Mucosa of rectum (tissue), 2 donors: Measurements from ENCODE around the gene F11.
"Not testable (repeated sequence)": the region's sequence is repeated elsewhere in the genome, so short reads cannot be mapped to it uniquely, and the experiment has no call there.

ENCODE experiments used
- H3K27ac ChIP-seq, 2 donors: one replicate each; pipeline ENCODE4 v1.7.0; 2013; ENCODE audit warnings: inconsistent platforms in 2 of 2, low read depth in 2 of 2, low read length in 2 of 2
- H3K27me3 ChIP-seq, 2 donors: one replicate each; pipeline ENCODE4 v1.7.0; 2013; ENCODE audit warnings: low read length in 2 of 2; ENCODE audit not compliant: control insufficient read depth in 2 of 2, insufficient read depth in 2 of 2
- H3K36me3 ChIP-seq, 2 donors: one replicate each; pipeline ENCODE4 v1.7.0; 2013; ENCODE audit warnings: low read length in 2 of 2; ENCODE audit not compliant: control insufficient read depth in 2 of 2, insufficient read depth in 2 of 2
- H3K4me1 ChIP-seq, 2 donors: one replicate each; pipeline ENCODE4 v1.7.0; 2013; ENCODE audit warnings: low read length in 2 of 2, mild to moderate bottlenecking in 1 of 2; ENCODE audit not compliant: control insufficient read depth in 2 of 2, insufficient read depth in 2 of 2
- H3K4me3 ChIP-seq, 2 donors: one replicate each; pipeline ENCODE4 v1.7.0; 2013; ENCODE audit warnings: low read length in 2 of 2
- H3K9ac ChIP-seq, 2 donors: one replicate each; pipeline ENCODE4 v1.7.0; 2013; ENCODE audit warnings: low read length in 2 of 2, low read depth in 1 of 2, mild to moderate bottlenecking in 1 of 2
- H3K9me3 ChIP-seq, 2 donors: one replicate each; pipeline ENCODE4 v1.7.0; 2013; ENCODE audit warnings: low read length in 2 of 2; ENCODE audit not compliant: control insufficient read depth in 2 of 2
- donor health status: healthy.
- donor health status: Normal muscosa, but diverticular disease.

F11 gene

DNA sequence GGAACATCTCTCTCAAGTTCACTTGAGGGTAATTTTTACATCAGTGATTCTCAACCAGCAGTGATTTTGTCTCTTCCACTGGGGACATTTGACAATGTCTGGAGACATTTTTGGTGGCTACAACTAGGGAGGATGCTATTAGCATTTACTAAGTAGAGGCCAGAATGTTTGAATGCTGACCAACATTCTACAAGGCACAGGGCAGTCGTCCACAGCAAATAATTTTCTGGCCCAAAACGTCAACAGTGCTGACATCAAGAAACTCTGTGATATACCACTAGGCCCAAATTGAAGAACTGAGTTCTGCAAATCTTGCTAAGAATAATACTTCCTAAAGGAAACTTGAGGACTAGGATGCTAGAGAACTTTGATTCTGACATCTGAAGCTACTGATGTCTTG, 31.6 kb upstream of the F11 start:
- H3K9ac ChIP-seq, result no peak overlapping the region
- H3K36me3 ChIP-seq, result no peaks in the 10 kb centered on the region
- H3K27me3 ChIP-seq, result no peaks in the 10 kb centered on the region

DNA sequence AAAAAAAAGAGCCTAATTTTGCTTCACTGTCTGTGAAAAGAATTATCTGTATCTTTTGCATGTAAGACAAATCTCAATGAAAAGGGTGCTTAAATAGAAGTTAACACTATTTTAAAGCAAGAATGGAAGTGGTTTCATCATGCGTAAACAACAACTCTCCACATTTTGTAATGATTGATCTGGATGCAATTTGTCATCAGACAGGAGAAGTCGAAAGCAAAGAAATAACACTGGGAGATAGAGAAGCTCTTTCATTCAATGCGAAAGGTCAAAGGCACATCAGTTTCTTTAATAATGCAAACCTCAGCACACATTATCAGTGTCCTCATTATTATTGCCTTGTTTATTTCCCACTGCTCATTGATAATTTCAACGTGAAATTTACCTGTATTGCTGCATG, 29.9 kb upstream of the F11 start:
- Histone ChIP-seq H3K27me3 (no peaks in the 10 kb centered on the region), H3K27ac (no peak overlapping the region), H3K4me3 (no peak overlapping the region), H3K9ac (no peak overlapping the region), H3K4me1 (no peaks in the 10 kb centered on the region), H3K36me3 (no peaks in the 10 kb centered on the region), H3K9me3 (no peaks in the 10 kb centered on the region)

More for the DNA sequence above, 31.6 kb upstream of the F11 start:
- Histone ChIP-seq H3K4me3 (no peak overlapping the region), H3K4me1 (no peaks in the 10 kb centered on the region), H3K9me3 (no peaks in the 10 kb centered on the region), H3K27ac (no peak overlapping the region)

DNA sequence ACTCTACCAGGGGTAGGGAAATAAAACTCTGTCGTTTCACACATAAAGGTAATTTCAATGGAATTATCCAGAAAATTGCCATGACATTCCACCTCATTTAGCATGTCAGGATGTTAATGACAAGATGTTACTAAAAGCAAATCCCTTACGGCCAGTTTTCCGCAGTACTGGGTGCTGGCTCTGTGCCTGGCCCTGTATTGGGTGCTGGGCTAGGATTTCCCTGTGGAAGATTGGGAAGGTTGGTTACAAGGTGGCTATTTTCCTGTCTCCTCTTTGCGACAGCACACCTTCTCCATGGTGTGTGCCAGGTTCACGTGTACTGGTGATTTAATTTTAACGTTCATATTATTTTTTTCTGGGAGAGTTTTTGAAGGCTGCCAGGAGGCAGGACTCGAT, 25.5 kb upstream of the F11 start:
- Histone ChIP-seq H3K36me3 (no peaks in the 10 kb centered on the region), H3K27me3 (no peaks in the 10 kb centered on the region), H3K9me3 (no peaks in the 10 kb centered on the region), H3K4me1 (no peaks in the 10 kb centered on the region), H3K4me3 (no peak overlapping the region), H3K27ac (no peak overlapping the region), H3K9ac (no peak overlapping the region)

DNA sequence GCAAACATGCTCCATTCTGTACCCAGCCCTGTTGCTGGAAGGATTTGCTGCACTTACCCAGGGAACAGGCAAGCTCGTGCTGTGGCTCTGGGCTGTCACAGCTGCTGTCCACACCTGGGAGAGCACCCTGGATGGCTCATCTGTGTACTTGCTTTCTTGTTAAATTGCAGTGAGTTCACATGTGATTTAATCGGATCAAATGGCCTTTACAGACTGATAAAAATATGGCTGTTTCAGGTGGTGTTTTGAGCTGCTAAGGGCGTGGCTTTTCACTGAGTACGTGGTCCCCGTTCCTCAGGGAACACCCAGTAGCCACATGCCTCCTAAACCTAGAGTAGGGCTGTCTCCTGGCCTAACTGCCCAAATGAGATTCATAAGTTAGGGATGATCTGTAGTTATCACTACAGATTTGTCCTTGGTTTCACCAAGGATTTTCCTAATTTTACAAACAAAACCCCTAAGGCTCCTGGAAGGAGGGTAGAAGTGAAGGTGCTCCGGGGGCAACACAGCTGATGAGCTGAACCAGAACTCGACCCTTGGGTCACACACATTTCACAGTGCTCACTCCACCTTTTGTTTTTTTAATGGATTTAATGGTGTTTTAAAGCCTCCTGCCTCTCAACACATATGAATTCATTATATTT, 25.0 kb upstream of the F11 start:
- Histone ChIP-seq H3K4me3 (no peak overlapping the region), H3K9ac (no peak overlapping the region), H3K4me1 (no peaks in the 10 kb centered on the region), H3K9me3 (no peaks in the 10 kb centered on the region), H3K36me3 (no peaks in the 10 kb centered on the region), H3K27ac (no peak overlapping the region), H3K27me3 (no peaks in the 10 kb centered on the region)

DNA sequence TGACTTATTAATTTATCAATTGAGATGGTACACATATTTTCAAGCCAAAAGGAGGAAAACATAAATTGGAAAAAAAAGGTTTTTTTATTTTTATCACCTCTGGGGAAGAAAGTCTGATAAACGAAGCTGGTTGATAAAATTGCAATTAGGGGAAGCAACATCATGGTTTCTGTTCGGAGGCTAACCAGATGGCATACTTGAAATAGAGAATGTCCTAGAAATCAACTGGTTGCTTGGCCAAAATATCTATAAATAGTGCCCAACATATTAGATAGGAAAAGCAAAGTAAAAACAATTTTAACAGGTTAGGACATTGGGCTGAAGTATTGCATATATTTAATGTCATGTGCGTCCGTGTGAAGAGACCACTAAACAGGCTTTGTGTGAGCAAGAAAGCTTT, 24.4 kb upstream of the F11 start:
- Histone ChIP-seq H3K4me1 (no peaks in the 10 kb centered on the region), H3K9ac (no peak overlapping the region), H3K36me3 (no peaks in the 10 kb centered on the region), H3K27ac (no peak overlapping the region), H3K4me3 (no peak overlapping the region), H3K27me3 (no peaks in the 10 kb centered on the region), H3K9me3 (no peaks in the 10 kb centered on the region)

DNA sequence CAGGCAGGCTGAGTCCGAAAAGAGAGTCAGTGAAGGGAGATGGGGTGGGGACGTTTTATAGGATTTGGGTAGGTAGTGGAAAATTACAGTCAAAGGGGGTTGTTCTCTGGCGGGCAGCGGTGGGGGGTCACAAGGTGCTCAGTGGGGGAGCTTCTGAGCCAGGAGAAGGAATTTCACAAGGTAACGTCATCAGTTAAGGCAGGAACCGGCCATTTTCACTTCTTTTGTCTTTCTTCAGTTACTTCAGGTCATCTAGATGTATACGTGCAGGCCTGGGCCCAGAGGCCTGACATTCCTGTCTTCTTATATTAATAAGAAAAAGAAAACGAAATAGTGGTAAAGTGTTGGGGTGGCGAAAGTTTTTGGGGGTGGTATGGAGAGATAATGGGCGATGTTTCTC, 24.0 kb upstream of the F11 start:
- not testable (repeated sequence) for H3K9me3 ChIP-seq, H3K27me3 ChIP-seq, H3K4me3 ChIP-seq, H3K4me1 ChIP-seq, H3K36me3 ChIP-seq, H3K27ac ChIP-seq, H3K9ac ChIP-seq

DNA sequence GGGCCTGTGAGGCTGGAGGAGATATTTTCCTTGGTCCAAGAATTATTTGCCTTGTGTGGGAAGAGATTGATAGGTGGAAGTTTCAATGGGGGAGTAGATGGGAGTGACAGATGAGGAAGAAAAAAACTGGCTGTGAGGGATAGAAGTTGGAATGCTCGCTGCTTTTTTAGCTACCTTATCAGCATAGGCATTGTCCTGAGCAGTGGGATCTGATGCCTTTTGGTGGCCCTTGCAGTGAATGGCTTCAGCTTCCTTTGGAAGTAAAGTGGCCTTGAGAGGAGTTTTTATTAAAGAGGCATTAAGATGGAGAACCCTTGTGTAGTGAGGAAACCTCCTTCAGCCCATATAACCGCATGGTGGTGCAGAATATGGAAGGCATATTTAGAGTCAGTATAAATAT, 22.7 kb upstream of the F11 start:
- H3K36me3 ChIP-seq, result no peaks in the 10 kb centered on the region

DNA sequence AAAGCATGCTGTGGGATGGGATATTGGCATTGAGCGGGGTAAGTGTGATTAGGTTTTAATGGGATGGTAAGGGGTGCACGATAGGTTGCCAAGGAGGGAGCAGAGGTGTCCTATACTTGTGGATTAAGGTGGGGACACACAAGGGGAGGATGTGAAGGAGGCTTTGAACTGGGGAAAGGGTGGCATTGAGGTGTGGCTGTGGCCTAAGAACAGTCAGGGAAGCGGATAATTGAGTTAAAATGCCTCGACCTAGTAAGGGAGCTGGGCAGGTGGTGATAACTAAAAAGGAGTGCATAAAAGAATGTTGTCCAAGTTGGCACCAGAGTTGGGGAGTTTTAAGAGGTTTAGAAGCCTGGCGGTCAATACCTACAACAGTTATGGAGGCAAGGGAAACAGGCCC, 21.2 kb upstream of the F11 start:
- no peaks in the 10 kb centered on the region for H3K36me3 ChIP-seq
- no peaks in the 10 kb centered on the region for H3K4me1 ChIP-seq
- H3K9me3 ChIP-seq, result no peaks in the 10 kb centered on the region
- no peak overlapping the region for H3K27ac ChIP-seq
- no peaks in the 10 kb centered on the region for H3K27me3 ChIP-seq
- H3K9ac ChIP-seq, result no peak overlapping the region
- H3K4me3 ChIP-seq, result no peak overlapping the region

More for the DNA sequence above, 22.7 kb upstream of the F11 start:
- Histone ChIP-seq H3K9ac (no peak overlapping the region), H3K4me3 (no peak overlapping the region), H3K4me1 (no peaks in the 10 kb centered on the region), H3K27ac (no peak overlapping the region), H3K9me3 (no peaks in the 10 kb centered on the region), H3K27me3 (no peaks in the 10 kb centered on the region)

DNA sequence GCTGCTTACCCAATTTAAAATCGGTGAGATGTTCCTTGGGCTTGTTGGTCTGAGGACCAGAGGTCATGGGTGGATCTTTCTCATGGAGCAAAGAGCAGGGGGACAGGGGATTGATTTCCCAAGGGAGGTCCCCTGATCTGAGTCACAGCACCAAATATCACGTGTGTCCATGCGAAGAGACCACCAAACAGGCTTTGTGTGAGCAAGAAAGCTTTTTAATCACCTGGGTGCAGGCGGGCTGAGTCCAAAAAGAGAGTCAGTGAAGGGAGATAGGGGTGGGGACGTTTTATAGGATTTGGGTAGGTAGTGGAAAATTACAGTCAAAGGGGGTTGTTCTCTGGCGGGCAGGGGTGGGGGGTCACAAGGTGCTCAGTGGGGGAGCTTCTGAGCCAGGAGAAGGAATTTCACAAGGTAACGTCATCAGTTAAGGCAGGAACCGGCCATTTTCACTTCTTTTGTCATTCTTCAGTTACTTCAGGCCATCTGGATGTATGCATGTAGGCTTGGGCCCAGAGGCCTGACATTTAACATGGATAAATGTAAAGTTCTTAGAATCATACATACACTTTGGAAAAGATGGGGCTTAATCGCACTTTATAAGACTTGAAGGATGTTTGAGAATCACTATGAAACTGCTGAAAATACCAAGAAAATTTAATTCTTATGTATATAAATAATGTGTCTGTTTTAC, 18.8 kb upstream of the F11 start:
- H3K27ac ChIP-seq, H3K9me3 ChIP-seq, H3K4me1 ChIP-seq, H3K4me3 ChIP-seq, H3K36me3 ChIP-seq, H3K27me3 ChIP-seq, H3K9ac ChIP-seq: not testable (repeated sequence)

DNA sequence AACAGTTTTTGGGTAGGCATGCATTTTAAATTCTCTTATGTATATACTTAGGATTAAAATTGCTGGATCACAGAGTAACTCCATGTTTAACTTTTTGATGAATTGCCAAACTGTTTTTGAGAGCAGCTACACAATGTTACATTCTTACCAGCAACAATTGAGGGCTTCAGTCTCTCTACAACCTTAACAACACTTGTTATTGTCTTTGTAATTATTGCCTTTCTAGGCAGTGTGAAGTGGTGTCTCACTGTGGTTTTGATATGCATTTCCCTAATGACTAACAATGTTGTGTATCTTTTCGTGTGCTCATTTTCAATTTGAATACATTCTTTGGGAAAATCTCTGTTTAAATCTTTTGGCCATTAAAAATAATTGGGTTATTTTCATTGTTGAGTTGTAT, 17.3 kb upstream of the F11 start:
- Histone ChIP-seq H3K36me3 (no peaks in the 10 kb centered on the region), H3K9ac (no peak overlapping the region), H3K4me3 (no peak overlapping the region), H3K9me3 (no peaks in the 10 kb centered on the region), H3K27ac (no peak overlapping the region), H3K27me3 (no peaks in the 10 kb centered on the region), H3K4me1 (no peaks in the 10 kb centered on the region)
